Liver (tissue), 3 donors: ENCODE results near the gene DLX2.

ENCODE experiments used
- GABPA ChIP-seq, 2 donors: IDR thresholded peaks in 1 of 2; conservative IDR thresholded peaks in 1 of 2; 2 replicates each; pipeline ENCODE4 v1.6.1; 2016; ENCODE audit warnings: antibody characterized with exemption in 2 of 2, mild to moderate bottlenecking in 1 of 2, moderate library complexity in 1 of 2
- JUND ChIP-seq, 2 donors: IDR thresholded peaks; 2 replicates each; pipeline ENCODE4 v1.6.1; 2016; ENCODE audit warnings: antibody characterized with exemption in 2 of 2
- RAD21 ChIP-seq, 2 donors: IDR thresholded peaks; 2 replicates each; pipeline ENCODE4 v1.6.1; 2016; ENCODE audit warnings: antibody characterized with exemption in 2 of 2, mild to moderate bottlenecking in 2 of 2
- TAF1 ChIP-seq: conservative IDR thresholded peaks from 2 replicates; pipeline ENCODE4 v1.6.1; 2016; ENCODE audit warnings: antibody characterized with exemption, mild to moderate bottlenecking
- TF ChIP-seq, protein P1 (sequence below): fragments of 150-350 bp; IDR thresholded peaks from 2 replicates; pipeline ENCODE4 v1.5.1; 2017; ENCODE audit warnings: improper control_type of control experiment, low read depth, low read length; ENCODE audit not compliant: missing input control
- donor health status: healthy.
- donor health status: healthy.

DNA sequence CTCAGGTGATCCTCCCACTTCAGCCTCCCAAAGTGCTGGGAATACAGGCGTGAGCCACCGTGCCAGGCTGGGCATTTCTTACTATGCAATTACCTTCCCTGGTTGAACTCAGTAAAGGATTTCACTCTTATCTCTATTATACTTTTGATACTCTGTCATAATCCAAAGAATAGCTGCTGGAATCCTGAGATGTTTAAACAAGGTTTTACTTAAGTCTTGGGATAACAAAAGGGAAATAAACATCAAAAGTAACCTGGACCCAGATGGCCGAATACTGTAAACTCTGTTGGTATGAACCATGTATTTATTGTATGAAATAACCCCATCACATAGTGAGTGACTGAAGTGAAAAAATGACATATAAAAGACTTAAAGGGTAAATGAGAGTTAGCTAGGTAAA lies 11.9 kb upstream of the DLX2 start:
- TF ChIP-seq TAF1 = no peak
- TF ChIP-seq, protein P1, sequence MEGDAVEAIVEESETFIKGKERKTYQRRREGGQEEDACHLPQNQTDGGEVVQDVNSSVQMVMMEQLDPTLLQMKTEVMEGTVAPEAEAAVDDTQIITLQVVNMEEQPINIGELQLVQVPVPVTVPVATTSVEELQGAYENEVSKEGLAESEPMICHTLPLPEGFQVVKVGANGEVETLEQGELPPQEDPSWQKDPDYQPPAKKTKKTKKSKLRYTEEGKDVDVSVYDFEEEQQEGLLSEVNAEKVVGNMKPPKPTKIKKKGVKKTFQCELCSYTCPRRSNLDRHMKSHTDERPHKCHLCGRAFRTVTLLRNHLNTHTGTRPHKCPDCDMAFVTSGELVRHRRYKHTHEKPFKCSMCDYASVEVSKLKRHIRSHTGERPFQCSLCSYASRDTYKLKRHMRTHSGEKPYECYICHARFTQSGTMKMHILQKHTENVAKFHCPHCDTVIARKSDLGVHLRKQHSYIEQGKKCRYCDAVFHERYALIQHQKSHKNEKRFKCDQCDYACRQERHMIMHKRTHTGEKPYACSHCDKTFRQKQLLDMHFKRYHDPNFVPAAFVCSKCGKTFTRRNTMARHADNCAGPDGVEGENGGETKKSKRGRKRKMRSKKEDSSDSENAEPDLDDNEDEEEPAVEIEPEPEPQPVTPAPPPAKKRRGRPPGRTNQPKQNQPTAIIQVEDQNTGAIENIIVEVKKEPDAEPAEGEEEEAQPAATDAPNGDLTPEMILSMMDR = no peak
- no peak for TF ChIP-seq GABPA (IDR thresholded peaks at IDR 0.05 in 1 of 2, conservative IDR thresholded peaks at IDR 0.05 in 1 of 2)
- no peak for TF ChIP-seq JUND (IDR thresholded peaks at IDR 0.05)
- TF ChIP-seq RAD21 (IDR thresholded peaks at IDR 0.05) = no peak
